GM12874 (cell line): ENCODE results near the gene RAB7A.

ENCODE experiments used
- TF ChIP-seq, protein P1 (sequence below): IDR thresholded peaks from 2 replicates; pipeline ENCODE4 v1.5.1; 2011; ENCODE audit warnings: low read depth, mild to moderate bottlenecking, control low read depth, low read length, moderate library complexity; ENCODE audit not compliant: insufficient read depth

RAB7A gene

GRCh38 chr3:128808672-128809071, 82.7 kb downstream of the RAB7A start:
- TF ChIP-seq, protein P1, sequence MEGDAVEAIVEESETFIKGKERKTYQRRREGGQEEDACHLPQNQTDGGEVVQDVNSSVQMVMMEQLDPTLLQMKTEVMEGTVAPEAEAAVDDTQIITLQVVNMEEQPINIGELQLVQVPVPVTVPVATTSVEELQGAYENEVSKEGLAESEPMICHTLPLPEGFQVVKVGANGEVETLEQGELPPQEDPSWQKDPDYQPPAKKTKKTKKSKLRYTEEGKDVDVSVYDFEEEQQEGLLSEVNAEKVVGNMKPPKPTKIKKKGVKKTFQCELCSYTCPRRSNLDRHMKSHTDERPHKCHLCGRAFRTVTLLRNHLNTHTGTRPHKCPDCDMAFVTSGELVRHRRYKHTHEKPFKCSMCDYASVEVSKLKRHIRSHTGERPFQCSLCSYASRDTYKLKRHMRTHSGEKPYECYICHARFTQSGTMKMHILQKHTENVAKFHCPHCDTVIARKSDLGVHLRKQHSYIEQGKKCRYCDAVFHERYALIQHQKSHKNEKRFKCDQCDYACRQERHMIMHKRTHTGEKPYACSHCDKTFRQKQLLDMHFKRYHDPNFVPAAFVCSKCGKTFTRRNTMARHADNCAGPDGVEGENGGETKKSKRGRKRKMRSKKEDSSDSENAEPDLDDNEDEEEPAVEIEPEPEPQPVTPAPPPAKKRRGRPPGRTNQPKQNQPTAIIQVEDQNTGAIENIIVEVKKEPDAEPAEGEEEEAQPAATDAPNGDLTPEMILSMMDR: no peak

GRCh38 chr3:128813097-128813496, 87.1 kb downstream of the RAB7A start:
- TF ChIP-seq, protein P1: no peak

DNA sequence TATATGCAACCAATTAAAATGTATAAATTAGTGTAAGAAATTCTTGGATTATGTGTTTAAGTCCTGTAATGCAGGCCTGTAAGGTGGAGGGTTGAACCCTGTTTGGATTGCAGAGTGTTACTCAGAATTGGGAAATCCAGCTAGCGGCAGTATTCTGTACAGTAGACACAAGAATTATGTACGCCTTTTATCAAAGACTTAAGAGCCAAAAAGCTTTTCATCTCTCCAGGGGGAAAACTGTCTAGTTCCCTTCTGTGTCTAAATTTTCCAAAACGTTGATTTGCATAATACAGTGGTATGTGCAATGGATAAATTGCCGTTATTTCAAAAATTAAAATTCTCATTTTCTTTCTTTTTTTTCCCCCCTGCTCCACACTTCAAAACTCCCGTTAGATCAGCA, 88.1 kb downstream of the RAB7A start:
- TF ChIP-seq, protein P1: no peak

DNA sequence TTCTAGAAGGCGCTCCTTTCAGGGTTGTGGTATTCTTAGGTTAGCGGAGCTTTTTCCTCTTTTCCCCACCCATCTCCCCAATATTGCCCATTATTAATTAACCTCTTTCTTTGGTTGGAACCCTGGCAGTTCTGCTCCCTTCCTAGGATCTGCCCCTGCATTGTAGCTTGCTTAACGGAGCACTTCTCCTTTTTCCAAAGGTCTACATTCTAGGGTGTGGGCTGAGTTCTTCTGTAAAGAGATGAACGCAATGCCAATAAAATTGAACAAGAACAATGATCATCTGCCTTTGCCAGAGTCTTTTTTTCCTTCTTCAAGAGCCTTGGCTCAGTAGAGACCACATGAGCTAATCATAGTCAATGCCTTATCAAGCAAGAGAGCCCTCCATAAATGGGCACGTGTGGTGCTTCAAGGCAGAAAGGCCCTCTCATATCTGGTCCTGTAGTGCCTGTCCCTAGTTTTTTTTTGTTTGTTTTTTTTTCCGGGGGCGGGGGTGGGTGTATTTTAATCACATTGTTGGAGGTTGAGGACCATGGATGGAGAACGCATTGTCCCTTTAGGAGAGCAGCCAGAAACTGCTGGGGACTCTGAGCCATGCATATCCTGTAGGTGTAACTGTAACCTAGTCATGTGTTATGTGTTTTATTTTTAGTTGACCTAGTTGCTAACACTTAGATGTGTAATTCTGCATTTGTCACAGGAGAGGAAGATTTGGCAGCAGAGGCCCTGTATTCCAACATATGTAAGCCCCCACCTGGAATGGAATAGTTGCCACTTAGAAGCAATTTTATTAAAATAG, 88.7 kb downstream of the RAB7A start:
- TF ChIP-seq, protein P1: no peak

GRCh38 chr3:128815318-128816064, 89.5 kb downstream of the RAB7A start:
- TF ChIP-seq, protein P1: no peak

GRCh38 chr3:128818186-128818787, 92.3 kb downstream of the RAB7A start:
- TF ChIP-seq, protein P1: no peak

DNA sequence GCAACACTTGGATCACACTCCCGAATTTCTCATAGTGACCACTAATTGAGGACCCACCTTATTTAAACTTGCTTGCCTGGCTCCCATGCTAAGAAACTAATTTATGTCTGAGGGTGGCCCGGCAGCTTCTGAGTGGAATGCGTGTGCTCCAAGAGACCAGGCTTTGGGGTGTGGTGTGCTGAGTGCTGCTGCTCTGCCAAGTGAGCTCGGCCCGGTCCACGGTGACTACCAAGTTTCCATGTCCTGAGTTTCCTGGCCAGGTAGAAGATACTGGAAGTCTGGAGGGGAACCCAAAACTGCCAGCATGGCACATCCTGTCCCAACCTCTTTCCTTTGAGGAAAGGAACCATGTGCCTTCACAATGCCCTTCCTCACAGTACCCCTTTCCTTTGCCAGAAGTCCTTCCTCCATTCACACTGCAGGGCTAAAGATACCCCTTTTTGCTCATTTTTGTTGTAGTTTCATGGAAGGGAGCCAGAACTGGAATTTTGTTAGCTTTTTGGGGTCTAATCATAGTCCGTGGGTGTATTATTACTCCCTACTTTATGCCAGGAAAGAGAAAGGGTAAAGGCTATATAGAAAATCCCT, 94.4 kb downstream of the RAB7A start:
- TF ChIP-seq, protein P1: no peak
